HG02885 (cell line): Measurements from ENCODE around the gene SNAP47.

Source experiments
- ATAC-seq: cut with Tn5 transposase; IDR thresholded peaks from one replicate; pipeline ENCODE4 v1.9.1; 2021; ENCODE audit warnings: mild to moderate bottlenecking; ENCODE audit not compliant: unreplicated experiment, poor library complexity

SNAP47 gene

DNA sequence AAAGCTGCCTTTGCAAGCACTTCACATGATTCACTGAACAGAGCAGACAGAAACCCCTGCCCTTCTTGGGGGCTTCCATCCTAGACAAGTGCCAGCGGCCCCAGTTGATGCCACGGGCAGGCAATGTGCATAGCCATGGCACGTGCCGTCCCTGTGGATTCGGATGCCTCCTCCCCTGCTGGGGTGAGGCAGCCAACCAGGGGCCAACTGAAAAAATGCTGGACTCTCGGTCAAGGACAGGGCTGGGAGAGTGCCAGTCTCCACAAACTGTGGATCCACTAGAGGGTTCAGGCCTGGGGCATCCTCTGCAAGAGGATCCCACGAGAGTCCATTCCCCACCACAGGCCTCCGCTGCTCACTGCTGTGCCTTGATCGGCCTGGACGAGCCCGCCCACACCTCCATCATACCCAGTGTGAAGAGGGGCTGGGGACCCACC lies 4.0 kb upstream of the SNAP47 start:
- ATAC-seq, result no peak

DNA sequence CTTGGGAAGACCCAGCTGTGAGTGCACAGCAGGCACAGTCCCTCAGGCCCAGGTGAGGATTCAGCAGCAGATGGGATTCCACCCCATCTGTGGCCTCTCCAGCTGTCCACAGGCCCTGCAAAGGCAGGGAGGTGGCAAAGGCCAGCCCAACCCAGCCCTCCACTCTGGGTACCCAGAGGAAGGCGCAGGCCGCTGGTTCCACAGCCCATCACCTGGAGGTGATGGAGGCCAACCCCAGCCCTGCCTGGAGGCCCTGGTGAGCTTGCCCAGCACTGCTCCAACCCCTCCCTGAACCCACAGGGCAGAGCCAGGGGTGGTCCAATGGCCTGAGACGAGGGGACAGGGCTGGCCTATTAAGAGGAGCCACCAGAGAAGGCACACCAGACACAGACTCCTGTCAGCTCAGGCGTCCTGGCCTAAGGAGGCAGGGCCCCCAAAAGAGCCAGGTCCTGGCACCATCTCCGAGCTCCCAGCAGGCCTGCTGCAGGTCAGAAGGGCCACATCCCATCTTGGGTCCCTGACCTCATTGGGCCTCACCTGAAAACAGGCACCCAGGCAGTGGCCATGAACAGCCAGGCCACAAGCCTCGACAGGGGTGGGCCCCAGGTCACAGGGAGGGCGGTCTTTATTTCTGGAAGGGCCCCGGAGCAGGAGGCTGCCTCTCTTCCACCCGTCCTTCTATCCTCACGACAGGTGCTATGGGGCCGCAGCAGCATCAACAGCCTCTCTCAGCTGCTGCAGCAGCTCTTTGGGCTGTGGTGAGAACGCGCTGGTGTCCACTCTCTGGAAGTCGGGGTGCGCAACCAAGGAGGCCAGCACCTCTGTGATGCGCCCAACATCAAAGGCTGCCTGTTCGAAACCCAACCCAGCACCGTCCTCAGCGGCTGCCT lies 3.3 kb upstream of the SNAP47 start:
- no peak for ATAC-seq

DNA sequence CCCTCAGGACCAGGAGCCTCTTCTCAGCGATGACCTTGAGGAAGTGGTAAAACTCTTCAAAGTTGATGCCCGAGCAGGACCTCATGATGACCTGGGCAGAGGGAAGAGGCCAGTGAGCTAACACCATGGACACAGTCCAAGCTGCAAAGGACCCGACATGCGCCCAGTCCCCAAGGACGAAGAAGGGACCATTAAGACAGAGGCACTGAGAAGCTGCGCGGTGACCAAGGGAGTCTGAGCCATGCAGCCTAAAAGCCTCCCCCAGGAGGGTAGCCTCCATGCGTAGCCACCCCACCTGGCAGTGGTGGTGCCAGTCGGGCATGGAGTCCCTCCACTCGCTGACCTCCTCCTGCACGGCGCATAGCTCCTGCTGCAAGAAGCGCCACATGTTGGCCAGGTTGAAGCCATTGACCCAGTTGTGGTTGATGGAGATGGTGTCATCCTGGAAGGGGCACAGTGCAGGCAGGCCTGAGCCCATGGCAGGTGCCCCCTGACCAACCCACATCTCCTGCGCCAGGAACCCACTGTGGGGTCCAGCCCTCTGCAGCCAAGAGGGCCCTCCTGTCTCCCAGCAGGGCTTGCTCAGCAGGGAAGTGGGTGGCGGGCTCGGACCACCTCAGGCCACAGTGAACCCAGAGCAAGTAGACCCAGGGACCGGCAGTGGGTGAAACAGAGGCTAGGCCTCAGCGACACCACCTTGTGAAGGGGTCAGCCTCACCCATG lies 2.5 kb upstream of the SNAP47 start:
- ATAC-seq, result no peak

DNA sequence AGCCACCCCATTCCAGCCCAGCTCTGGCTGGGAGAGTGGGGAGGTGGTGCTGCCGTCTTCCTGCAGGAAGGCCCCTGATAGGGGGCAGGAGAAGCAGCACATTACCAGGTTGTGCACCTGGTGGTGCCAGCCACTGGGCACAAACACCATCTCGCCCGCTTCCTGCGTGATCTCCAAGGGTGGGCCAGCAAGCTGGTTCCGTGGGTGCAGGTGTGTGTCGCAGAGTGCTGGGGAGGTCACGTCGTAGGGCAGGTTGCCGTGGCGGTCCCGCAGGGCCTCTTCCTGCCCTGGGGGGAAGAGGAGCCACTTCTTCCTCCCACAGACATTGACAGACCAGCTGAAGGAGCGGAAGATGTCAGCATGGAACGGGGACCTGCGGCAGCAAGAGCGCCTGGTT lies 1.9 kb upstream of the SNAP47 start:
- no peak for ATAC-seq

DNA sequence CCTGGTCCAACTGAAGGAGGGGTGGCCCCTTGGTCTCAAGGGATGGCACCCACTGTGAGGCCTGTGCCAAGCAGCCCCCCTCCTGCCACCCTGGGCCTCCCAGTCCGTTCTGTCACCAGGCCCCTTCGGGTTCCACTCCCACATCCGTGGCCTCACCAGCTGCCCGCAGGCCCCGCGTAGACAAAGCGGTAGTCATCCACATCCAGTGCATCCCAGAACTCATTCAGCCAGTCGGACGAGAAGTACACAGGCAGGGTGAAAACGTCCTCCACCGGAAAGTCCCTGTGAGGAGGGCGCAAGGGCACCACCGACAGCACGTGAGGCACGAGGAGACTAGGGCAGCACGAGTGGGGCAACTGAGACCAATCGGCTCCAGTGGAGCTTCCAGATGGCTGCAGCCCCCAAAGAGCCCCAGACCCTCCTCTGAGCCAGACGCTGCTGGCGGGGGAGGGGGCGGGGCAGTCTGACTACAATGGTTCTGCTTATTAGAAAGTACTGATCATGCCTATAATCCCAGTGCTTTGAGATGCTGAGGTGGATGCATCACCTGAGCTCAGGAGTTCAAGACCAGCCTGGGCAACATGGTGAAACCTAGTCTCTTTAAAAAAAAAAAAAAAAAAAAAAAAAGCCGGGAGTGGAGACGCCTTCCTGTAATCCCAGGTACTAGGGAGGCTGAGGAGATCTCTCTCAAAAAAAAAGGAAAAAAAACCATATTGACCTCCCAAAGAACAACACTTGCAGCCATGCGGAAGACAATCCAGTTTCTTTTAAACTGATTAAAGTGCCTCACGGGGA lies 1.3 kb upstream of the SNAP47 start:
- ATAC-seq, result no peak

DNA sequence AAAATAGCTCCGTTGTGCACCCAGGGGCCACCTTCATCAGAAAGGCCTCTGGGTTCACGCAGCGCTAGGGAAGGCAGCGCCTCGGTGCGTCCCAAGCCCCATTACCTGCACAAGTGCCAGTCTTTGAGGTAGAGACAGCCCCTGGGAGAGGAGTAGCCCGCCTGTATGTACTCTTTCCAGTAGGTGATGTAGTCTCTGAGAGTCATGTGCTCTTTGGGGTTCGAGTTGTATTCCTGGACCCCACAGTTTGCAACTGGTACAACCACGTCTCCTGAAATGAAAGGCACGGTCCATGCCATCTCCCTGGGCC lies 734 bp upstream of the SNAP47 start:
- peak; percentile 1 for ATAC-seq

DNA sequence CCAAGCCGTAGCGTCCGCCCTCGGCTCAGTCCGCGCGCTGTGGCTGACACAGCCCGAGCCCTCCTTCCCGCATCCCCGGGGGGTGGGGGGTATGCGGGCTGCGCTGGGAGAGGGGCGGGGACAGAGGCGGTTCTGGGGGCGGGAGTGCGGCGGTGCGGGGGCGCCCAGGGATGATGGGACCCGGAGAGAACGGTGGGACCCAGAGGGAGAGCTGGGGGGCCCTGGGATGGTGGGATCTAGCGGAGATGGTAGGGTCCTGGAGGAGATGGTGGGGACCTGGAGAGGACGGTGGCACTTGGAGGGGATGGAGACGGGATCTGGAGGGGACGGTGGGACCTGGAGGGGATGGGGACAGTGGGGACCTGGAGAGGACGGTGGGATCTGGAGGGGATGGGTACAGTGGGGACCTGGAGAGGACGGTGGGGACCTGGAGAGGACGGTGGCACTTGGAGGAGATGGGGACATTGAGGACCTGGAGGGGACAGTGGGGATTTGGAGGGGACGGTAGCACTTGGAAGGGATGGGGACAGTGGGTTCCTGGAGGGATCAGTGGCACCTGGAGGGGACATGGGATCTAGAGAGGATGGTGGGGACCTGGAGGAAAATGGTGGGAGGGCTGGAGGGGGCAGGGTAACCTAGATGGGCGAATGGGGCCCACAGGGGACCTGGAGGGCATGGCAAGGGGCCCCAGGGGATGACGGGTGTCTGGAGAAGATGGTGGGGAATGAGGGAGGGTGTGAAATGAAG lies 477 bp downstream of the SNAP47 start:
- ATAC-seq, result peak; percentile 40

DNA sequence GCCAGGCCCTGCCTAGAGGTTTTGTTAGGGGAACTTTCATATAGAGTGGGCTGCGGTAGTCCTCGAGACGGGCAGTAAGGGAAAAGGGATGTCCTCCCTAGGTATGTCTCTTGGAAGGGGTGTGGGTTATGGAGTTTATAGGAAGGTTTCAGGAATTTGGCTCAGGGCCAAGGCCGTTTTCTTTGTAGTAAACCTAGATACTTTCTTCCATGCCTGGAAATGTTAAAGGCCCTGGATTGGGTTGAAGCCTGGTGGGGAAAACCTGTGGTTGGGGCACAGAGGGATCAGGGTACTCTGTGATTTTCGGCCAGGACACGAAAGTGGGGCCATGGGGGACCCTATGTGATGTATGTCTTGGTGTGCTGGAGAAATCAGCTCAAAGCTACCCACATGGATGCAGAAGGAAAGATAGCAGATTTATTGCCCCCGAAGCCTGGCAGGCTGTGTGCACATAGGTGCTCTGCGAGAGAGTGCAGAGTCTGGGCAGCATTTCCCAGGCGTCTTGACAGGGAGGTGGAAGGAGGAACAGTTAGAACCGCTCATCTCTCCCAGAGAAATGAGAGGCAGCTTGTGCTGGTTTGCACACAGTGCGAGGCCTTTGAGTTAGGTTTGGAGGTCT lies 1.7 kb downstream of the SNAP47 start:
- ATAC-seq, result no peak

DNA sequence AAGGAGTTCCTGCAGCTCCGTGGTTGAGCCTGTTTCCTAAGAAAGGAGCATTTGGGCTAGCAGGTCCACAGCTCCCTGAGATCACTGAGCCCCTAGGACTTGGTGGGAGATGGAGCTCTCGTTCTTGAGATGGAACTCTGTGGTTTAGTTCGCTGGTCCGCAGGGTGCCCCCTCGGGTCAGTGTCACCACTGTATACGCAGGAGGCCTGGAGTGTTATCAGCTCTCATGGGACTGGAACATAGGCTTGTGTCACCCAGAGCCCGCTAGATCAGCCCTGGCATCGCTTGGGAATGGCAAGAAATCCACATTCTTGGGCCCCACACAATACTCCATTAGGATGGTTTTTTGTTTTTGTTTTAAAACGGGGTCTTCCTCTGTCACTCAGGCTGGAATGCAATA lies 3.6 kb downstream of the SNAP47 start:
- ATAC-seq, result no peak

DNA sequence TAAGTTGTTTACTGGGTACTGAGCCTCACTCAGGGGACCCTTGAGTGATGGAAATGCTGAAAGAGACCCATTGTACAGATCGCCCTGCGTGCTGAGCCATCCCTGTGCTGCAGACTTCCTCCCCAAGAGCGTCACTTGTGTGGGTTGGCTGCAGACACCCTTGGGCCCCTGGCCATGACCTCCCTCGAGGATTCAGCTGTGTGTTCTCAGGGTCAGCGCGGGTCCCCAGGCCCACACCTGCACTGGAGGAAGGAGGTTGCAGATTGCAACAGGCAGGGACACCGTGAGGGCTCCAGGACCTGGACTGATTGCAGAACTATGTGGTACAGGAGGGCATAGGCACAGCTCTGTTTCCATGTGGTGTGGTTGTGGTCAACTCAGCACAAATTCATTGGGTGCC lies 4.4 kb downstream of the SNAP47 start:
- no peak for ATAC-seq

DNA sequence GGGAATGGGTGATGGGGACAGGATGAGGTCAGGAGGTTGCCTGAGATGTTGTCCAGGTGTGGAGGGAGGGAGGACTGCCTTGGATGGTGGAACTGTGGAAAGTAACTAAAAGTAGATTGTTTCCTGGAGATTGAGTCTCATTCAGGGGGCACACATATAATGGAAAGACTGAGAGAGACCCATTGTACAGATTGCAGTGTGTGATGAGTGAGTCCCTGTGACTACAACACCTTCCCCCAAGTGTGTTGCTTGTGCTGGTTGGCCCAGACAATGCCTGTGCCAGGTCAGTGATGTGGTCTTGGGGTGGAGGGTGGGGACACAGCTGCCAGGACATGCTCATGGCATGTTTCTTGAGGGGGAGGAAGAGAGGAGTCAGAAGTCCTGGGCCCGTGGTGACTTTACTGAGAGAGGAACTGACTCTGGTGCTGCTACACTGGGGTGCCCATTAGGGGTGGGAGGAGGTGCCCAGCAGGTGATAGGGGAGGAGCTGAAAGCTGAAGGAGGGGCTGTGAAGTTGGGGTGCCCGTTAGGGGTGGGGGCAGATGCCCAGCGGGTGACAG lies 5.2 kb downstream of the SNAP47 start:
- no peak for ATAC-seq

DNA sequence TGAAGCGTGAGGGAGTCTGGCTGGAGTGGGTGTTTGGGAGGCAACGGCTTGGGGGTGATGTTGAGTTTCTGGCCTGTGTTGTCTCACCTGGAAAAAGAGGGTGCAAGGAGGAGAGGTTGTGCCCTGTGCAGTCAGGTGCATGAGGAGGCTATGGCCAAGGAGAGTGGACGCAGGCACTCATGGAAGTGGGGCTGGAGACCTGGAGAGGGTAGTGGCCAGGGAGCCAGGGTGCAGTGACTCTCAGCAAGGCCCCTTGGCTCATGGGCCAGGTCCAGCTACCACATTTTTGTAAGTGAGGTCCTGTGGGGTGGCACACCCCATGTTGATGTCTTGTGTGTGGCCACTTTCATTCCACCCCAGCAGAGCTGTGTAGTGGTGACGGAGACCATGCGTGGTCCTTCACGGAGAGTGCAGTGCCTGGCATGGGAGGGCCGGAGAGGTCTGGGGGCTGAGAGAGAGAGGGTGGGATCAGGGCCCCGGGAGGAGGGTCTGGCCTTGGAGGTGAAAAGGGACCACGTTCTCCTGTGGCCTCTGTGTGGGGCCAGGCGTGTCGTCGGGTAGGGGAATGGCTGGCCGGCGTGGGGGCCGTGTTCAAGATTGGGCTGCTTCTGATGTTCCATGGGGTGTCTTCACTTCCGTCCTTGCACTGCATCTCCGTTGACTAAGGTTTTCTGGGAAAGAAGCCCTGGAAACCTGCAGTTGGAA lies 6.1 kb downstream of the SNAP47 start:
- ATAC-seq, result no peak

DNA sequence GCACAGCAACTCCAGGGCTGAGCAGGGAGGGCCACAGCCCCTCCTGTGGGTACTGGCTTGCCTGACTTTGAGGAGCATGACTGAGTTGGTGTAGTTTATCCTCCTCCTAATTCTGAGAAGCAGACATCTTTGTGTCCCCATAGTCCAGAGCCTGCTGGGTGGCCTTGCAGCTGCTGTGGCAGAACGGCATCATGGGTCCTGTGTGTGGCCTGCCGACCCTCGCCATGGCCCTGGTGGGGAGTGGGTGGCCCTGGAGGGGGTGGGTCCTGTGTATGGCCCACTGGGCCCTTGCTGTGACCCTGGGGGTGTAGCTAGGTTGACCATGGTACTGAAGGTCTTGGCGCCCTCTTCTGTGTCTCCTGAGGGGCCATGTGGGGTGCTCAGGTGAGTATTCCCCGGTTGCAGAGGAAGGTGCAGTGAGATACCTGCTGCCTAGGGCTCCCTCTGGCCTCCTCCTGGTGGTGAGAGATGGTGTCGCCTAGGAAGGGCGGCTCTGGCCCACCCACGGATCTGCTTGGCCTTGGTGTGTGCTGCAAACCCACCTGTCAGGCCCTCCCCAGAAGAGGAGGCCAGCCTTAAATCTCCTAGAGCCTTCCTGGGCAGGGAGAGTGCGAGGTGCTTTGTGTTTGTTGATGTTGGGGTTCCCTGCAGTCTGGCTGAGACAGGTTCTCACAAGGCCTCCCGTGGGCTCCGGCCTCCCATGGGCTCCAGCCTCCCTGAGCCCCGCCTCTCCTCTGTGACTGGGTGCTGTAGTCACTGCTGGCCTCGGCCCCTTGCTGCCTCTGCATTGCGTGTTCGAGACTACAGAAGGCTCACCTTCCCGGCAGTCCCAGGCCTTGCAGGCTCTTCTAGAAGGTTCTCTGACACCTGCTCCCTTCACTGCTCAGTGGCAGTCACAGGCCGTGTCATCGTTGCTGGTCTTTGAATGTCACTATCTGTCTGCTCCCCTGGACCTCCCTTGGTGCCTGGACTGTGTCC lies 7.8 kb downstream of the SNAP47 start:
- ATAC-seq, result no peak

DNA sequence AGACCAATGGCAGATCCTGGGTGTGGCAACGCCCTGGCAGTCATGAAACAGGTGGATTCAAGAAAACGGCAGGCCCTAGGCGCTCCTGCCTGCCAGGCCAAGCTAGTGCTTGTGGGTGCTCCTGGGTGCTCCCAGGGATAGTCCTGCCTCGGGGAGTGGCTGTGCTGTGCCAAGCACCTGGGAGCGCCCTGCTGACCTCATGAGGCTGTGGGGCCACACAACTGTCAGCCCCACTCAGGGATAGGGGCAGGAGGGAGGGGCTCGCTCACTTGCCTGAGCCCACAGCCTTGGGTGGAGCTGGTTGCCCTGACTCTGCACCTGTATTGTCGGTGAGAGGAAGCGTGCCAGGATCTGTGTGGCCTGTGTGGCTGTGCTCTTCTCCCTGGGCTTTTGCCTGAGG lies 9.4 kb downstream of the SNAP47 start:
- no peak for ATAC-seq

DNA sequence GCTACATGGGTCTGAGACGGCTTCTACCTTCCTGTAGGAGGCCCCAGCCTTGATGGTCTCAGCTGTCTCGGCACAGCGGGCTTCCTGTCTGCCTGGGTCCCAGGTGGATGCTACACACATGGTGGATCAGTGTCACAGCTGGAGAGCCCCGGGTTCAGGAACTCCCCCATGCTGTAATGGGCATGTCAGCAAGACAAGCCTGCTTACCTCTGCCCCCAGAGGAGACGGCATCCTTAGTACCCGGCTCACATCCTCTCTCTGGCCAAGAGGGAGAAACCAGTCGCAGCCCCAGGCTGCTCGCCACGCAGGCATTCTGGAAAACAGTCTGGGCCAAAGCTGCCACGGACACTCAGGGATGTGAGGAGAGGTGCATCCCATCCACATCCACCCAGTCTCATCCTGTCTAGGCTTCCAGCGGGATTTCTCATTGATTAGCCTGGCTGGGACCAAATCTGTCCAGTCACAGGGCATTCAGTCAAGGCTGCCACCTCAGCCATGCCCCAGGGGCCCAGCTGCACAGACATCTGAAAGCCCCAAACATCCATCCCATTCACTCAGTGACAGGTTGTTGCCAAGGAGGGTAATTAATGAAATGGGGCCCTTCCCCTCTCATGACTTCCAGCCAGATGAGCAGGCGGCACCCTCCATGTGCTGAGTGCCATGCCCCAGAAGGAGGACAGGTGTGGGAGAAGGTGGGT lies 10.5 kb downstream of the SNAP47 start:
- no peak for ATAC-seq

DNA sequence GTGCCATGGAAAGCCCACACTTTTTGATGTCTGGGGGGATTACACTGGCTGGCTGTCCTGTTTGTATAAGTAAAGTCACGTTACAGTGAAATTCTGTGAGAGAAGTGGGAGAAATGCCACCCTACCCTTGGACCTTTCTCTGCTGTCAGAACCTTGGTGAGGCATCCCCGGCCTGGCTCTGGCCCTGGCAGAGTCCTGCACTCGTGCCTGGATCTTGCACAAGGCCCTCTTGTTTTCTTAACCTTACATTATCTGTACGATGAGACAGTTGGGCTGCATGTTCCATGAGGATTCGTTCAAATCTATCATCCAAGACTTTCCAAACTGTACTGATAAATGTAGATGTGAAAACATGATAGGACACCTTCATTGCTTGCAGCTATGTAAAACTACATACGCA lies 11.4 kb downstream of the SNAP47 start:
- no peak for ATAC-seq

DNA sequence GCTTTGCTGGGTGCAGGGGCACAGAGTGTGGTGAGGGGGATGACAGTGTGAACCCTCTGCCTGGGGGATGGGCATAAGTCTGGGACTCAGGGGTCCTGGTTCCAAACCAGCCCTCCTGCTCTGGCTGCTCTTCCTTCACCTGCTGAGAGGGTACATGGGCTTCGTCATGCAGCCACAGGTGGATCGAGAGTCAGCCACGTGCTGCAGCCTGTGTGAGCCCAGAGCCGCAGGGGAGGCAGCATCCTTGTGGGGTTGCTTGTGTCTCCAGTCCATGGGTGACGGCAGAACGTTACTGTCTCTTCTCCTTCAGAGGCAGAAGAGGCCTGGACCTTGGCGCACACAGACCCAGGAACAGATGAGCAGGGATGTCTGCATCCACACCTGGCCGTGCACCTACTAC lies 12.1 kb downstream of the SNAP47 start:
- no peak for ATAC-seq
